Measurements from ENCODE around the gene CDCA7L. TPM values are rescaled to one million over a fixed set of nuclear protein-coding genes. Genes with fewer than 3 reads are reported as not detected.

CDCA7L gene
- total RNA-seq, 1 experiment from 2014 or later: 107 TPM

DNA sequence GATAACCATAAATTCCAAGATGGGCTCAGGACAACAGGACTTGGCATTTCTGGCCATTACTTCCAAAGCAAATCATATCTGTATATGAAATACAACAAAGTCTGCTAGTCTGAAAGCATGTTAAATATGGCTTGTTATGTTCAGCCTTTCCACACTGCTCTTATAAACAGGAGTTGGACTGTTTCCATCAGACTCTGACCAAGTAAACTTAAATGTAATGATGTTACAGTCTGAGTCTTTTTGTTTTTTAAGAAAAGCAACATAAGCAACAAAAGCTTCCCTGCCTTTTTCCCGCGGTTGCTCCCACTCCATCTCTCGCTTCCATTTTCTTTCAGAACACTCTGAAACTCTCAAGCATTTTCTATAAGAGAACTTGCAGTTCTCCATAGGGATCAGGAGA is 8.1 kb upstream of the CDCA7L start:
- Histone ChIP-seq H3K9me2 (ENCODE audit: insufficient read depth) (no peaks in the 10 kb centered on the region), H3K4me1 (ENCODE audit: control insufficient read depth in 1 of 2, insufficient read depth in 2 of 2, low read length in 2 of 2) (no peaks in the 10 kb centered on the region), H3K4me3 (replicated peaks in 1 of 2; ENCODE audit: low read depth in 1 of 2, low read length in 2 of 2) (no peak overlapping the region), H3K27ac (ENCODE audit: low read depth, low read length) (no peak overlapping the region), H3K79me2 (ENCODE audit: insufficient read depth, low read length) (no peaks in the 10 kb centered on the region), H3K9me3 (ENCODE audit: control insufficient read depth in 1 of 2, insufficient read depth in 1 of 2, low read depth in 1 of 2, low read length in 2 of 2) (no peaks in the 10 kb centered on the region), H3K9ac (ENCODE audit: low read length) (no peak overlapping the region), H3K4me2 (ENCODE audit: low read length) (no peak overlapping the region), H2AFZ (ENCODE audit: low read depth, low read length, poor library complexity, severe bottlenecking) (no peak overlapping the region), H3K27me3 (ENCODE audit: insufficient read depth, low read length) (no peaks in the 10 kb centered on the region), H4K20me1 (ENCODE audit: insufficient read depth) (no peaks in the 10 kb centered on the region), H3K36me3 (ENCODE audit: control insufficient read depth in 1 of 2, insufficient read depth in 2 of 2, low read length in 2 of 2) (no peaks in the 10 kb centered on the region)
- no TSS peak for BruUV-seq (replicated peaks)
- intact Hi-C loops (cut with micrococcal nuclease): no loop called here
- POLR2A ChIA-PET: no interaction called here
- DNase-seq (ENCODE audit: low read depth, low spot score) (no peak), ATAC-seq (no peak)
- CTCF ChIA-PET: no interaction called here
- TF ChIP-seq EGR1 (IDR thresholded peaks at IDR 0.05; ENCODE audit: low read depth) (no peak), TCF7L2 (IDR thresholded peaks at IDR 0.05; ENCODE audit: borderline replicate concordance, extremely low read depth, insufficient read depth, insufficient read length) (no peak), POLR2A (IDR thresholded peaks at IDR 0.05; ENCODE audit: borderline replicate concordance, extremely low read depth, insufficient read depth, insufficient read length) (no peak), ZNF274 (IDR thresholded peaks at IDR 0.05; ENCODE audit: low read depth, low read length) (no peak), RAD21 (IDR thresholded peaks at IDR 0.05; ENCODE audit: low read depth) (no peak), SRF (IDR thresholded peaks at IDR 0.05; ENCODE audit: low read depth) (no peak), EZH2 (IDR thresholded peaks at IDR 0.05) (no peak), JUND (IDR thresholded peaks at IDR 0.05) (no peak)
- RAD21 ChIA-PET (ENCODE audit: low non-redundant PET in 1 of 2, low total read pairs in 2 of 2, uncharacterized antibody in 2 of 2, unreplicated experiment in 2 of 2): no interaction called here

DNA sequence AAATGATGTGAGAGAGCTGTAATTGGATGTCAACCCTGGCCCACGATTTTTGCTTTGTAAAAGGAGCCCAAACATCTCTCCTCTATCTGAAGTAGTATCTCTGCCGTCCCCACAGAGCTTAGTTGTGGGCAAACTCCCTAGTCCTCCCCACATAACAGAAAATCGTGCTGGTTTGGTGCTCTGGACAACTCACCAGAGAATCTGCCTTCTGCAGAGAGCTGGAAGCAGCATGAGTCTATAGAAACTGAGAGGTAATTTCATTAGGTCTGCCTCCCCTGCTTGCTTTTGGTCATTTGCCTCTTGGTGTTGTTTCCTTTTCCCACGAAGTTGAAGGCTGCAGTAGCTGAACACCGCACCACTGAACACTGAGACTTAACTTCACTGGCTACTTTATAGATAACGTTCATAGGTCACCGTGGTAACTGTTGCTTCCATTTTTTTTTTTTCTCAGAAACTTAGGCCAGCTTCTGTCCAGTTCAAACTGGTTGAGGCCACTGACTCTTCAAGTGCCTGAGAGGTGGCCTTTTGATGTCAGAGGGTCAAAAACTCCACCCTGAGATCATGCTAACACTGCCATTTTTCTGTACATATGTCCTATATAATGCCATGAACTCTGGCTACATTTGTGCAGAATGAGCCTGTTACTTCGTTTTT is 3.3 kb upstream of the CDCA7L start:
- H3K4me1 ChIP-seq (ENCODE audit: control insufficient read depth in 1 of 2, insufficient read depth in 2 of 2, low read length in 2 of 2): peaks cover 9 to 19% of the 10 kb centered on the region in 2 experiments
- no peaks in the 10 kb centered on the region for H3K9me2 ChIP-seq (ENCODE audit: insufficient read depth)
- no peak overlapping the region for H3K9ac ChIP-seq (ENCODE audit: low read length)
- H4K20me1 ChIP-seq (ENCODE audit: insufficient read depth): no peaks in the 10 kb centered on the region
- ChIA-PET RAD21 (ENCODE audit: low non-redundant PET in 1 of 2, low total read pairs in 2 of 2, uncharacterized antibody in 2 of 2, unreplicated experiment in 2 of 2) (no interaction called here), CTCF (no interaction called here), POLR2A (interaction anchor here (1.7 kb wide), 1 partner anchor 13 kb away, joined by 3 read pairs; no protein-coding TSS in a partner anchor)
- intact Hi-C loops (cut with micrococcal nuclease): no loop called here
- no peaks in the 10 kb centered on the region for H3K27me3 ChIP-seq (ENCODE audit: insufficient read depth, low read length)
- DNase-seq (ENCODE audit: low read depth, low spot score) (no peak), ATAC-seq (no peak)
- BruUV-seq (replicated peaks): no TSS peak
- H3K79me2 ChIP-seq (ENCODE audit: insufficient read depth, low read length): peaks cover 13% of the 10 kb centered on the region
- H2AFZ ChIP-seq (ENCODE audit: low read depth, low read length, poor library complexity, severe bottlenecking): no peak overlapping the region
- H3K27ac ChIP-seq (ENCODE audit: low read depth, low read length): no peak overlapping the region
- no peak overlapping the region for H3K4me2 ChIP-seq (ENCODE audit: low read length)
- H3K36me3 ChIP-seq (ENCODE audit: control insufficient read depth in 1 of 2, insufficient read depth in 2 of 2, low read length in 2 of 2): no peaks in the 10 kb centered on the region
- no peak overlapping the region for H3K4me3 ChIP-seq (replicated peaks in 1 of 2; ENCODE audit: low read depth in 1 of 2, low read length in 2 of 2)
- TF ChIP-seq ZNF274 (IDR thresholded peaks at IDR 0.05; ENCODE audit: low read depth, low read length) (no peak), SRF (IDR thresholded peaks at IDR 0.05; ENCODE audit: low read depth) (no peak), TCF7L2 (IDR thresholded peaks at IDR 0.05; ENCODE audit: borderline replicate concordance, extremely low read depth, insufficient read depth, insufficient read length) (no peak)
- no peaks in the 10 kb centered on the region for H3K9me3 ChIP-seq (ENCODE audit: control insufficient read depth in 1 of 2, insufficient read depth in 1 of 2, low read depth in 1 of 2, low read length in 2 of 2)
